Pancreas (tissue), 10 donors: ENCODE results near the gene IL1RAPL2. TPM values are rescaled to one million over a fixed set of nuclear protein-coding genes. Genes with fewer than 3 reads are reported as not detected.

Source experiments
- ATAC-seq, 4 donors: fragments of 200-7000 bp; cut with Tn5 transposase; one replicate each; pipeline versions ENCODE4 v1.8.0 to v1.9.1; 2020; ENCODE audit warnings: mild to moderate bottlenecking in 4 of 4, moderate library complexity in 4 of 4
- DNase-seq, 6 donors: peaks; one replicate each; pipeline ENCODE4 v3.0.0-alpha.2; 2020
- FAIRE-seq: peaks from 2 replicates; lab custom pipeline; 2012; peaks lifted over from hg19 to GRCh38; lab: Jason Lieb, UNC
- H3K27ac ChIP-seq, 4 donors: fragments of 200-600 bp; sonication (generic); 1 replicate in 3 of 4; 2 replicates in 1 of 4; pipeline versions ENCODE4 v1.5.0 to v1.8.0; 2020
- H3K27me3 ChIP-seq, 4 donors: fragments of 200-600 bp; one replicate each; pipeline ENCODE4 v1.8.0; 2021
- H3K36me3 ChIP-seq, 3 donors: fragments of 200-600 bp; sonication (generic) in 1 of 3; one replicate each; pipeline versions ENCODE4 v1.5.0 to v1.8.0; 2020 to 2021
- H3K4me1 ChIP-seq, 3 donors: fragments of 200-600 bp; one replicate each; pipeline ENCODE4 v1.8.0; 2021
- H3K4me3 ChIP-seq, 4 donors: fragments of 200-600 bp; sonication (generic) in 2 of 4; one replicate each; pipeline versions ENCODE4 v1.5.0 to v1.8.0; 2020 to 2021
- H3K9me3 ChIP-seq, 4 donors: fragments of 200-600 bp; one replicate each; pipeline ENCODE4 v1.8.0; 2021
- CTCF ChIP-seq, 4 donors: fragments of 200-600 bp; sonication (generic) in 3 of 4; IDR thresholded peaks; one replicate each; pipeline versions ENCODE4 v1.5.0 to v1.8.0; 2021; ENCODE audit warnings: antibody characterized with exemption in 4 of 4
- WGBS, 2 donors: extraction: QIAGEN DNeasy Blood & Tissue Kit; methylation state at CpG; one replicate each; pipeline ENCODE4 v1.1.7; 2013; 5-methylcytosine and 5-hydroxymethylcytosine counted together
- intact Hi-C, 3 donors: fragments of 100-400 bp; cut with DNase I; formaldehyde crosslinking; loops; one replicate each; pipeline versions ENCODE4 v1.11.1 to v1.14.2; 2022
- polyA plus RNA-seq, 2 donors: library from polyadenylated mRNA; stranded (reverse); fragments of 200-250 nt; gene quantifications; one replicate each; pipeline ENCODE4 v1.2.3, GENCODE V29; 2013
- total RNA-seq, 6 donors: library from RNA; stranded (reverse); fragmentation: NEBNext Ultra II Directional in 4 of 6; extraction: Animal tissue kit (Norgen Biotek cat#: 25700) in 4 of 6; gene quantifications; one replicate each; pipeline versions ENCODE4 v1.2.1 to v1.2.4, GENCODE V29; 2021 to 2023
- donor health status: healthy with polysubstance abuse.
- donor health status: DM: no; HTN: no; CAD: no; lungs with moderate emphysema.
- donor health status: DM: no; HTN: no; CAD: no.
- donor health status: control.
- donor health status: control.
- donor health status: Bipolar disorder and iron deficiency.
- donor health status: DM: yes; HTN: yes; CAD: no.
- donor health status: DM: no; HTN: no; CAD: no.
- donor health status: DM: no; HTN: no; CAD: no.
- donor health status: DM: yes; HTN: yes; CAD: no.

Gene IL1RAPL2
- total and polyA plus RNA-seq, 8 donors: 0.09 TPM; not detected in 7

DNA sequence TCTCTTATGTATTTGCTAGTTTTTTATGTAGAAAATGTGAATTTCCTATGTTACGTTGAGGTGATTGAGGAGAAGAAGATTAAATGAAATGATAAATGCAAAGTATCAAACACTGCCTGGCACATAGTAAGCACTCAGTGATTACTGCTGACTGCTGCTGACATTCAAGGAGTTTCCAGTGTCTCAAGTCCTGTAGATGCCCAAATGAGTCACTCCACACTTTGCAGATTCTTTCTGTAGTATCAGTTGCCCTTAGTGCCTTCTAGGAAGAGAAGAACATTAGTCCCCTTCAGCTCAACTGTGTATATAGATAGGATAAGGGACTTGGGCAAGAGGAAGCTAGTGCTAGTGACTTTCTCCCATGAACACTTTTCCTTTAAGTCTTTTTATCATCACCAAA lies 895.0 kb downstream of the IL1RAPL2 start:
- ATAC-seq: no peak
- DNase-seq: no peak
- no peaks in the 10 kb centered on the region for H3K4me1 ChIP-seq
- no peak overlapping the region for H3K27ac ChIP-seq
- no peaks in the 10 kb centered on the region for H3K9me3 ChIP-seq
- intact Hi-C loops: no loop called here
- FAIRE-seq: no peak
- H3K36me3 ChIP-seq: no peaks in the 10 kb centered on the region
- TF ChIP-seq CTCF (IDR thresholded peaks at IDR 0.05): no peak
- no peak overlapping the region for H3K4me3 ChIP-seq
- 45 to 48% methylated on average over 1 of the region's 1 CpG for WGBS, 2 donors
- peaks cover 0 to 5% (median 2%) of the 10 kb centered on the region in 4 donors for H3K27me3 ChIP-seq

DNA sequence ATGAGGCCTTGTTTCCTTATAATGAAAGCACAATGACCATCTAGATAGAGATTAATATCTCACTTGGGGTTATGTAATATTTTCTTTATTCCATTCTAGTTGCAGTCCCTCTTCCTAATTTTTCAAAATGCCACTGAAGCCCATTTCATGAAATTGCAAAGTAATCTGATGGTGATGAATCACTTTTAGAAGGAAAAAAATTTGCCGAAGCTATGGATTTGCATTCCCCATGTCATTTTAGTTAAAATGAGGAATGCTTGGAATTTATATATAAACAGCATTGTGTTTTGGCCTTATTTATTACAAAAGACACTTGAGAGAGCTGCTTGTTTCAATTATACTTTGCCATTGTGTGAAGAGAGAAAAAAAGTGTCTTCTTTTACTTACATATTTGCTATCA lies 896.2 kb downstream of the IL1RAPL2 start:
- no peak for DNase-seq
- peaks cover 0 to 5% (median 2%) of the 10 kb centered on the region in 4 donors for H3K27me3 ChIP-seq
- no peaks in the 10 kb centered on the region for H3K4me1 ChIP-seq
- WGBS, 2 donors: 34 to 60% methylated on average over 1 of the region's 1 CpG
- H3K4me3 ChIP-seq: no peak overlapping the region
- H3K9me3 ChIP-seq: no peaks in the 10 kb centered on the region
- intact Hi-C loops: no loop called here
- H3K36me3 ChIP-seq: no peaks in the 10 kb centered on the region
- FAIRE-seq: no peak
- no peak for TF ChIP-seq CTCF (IDR thresholded peaks at IDR 0.05)
- no peak overlapping the region for H3K27ac ChIP-seq
- ATAC-seq: no peak

GRCh38 chrX:105463473-105463872 lies 897.5 kb downstream of the IL1RAPL2 start:
- no peak for ATAC-seq
- no peak overlapping the region for H3K27ac ChIP-seq
- no peak for DNase-seq
- no peaks in the 10 kb centered on the region for H3K36me3 ChIP-seq
- intact Hi-C loops: no loop called here
- TF ChIP-seq CTCF (IDR thresholded peaks at IDR 0.05): no peak
- H3K4me3 ChIP-seq: no peak overlapping the region
- 22 to 40% methylated on average over 3 of the region's 3 CpGs for WGBS, 2 donors
- FAIRE-seq: no peak
- peaks cover 0 to 5% (median 2%) of the 10 kb centered on the region in 4 donors for H3K27me3 ChIP-seq
- H3K4me1 ChIP-seq: no peaks in the 10 kb centered on the region
- H3K9me3 ChIP-seq: no peaks in the 10 kb centered on the region

DNA sequence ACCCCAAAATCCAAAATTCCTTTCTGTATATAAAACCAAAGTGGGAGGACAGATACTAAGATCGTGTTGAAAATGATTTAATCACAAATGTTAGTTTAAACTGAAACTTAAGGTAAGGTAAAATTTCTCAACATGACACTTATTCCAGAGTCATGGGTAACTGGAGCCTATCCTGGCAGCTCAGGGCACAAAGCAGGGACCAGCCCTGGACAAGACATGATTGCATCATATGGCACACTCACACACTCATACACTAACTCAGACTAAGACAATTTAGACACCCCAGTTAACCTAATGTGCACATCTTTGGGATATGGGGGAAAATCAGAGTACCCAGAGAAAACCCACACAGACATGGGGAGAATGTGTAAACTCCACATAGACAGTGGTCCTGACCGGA lies 898.6 kb downstream of the IL1RAPL2 start:
- no peak for DNase-seq
- Histone ChIP-seq H3K4me3 (no peak overlapping the region), H3K4me1 (no peaks in the 10 kb centered on the region), H3K36me3 (no peaks in the 10 kb centered on the region), H3K9me3 (no peaks in the 10 kb centered on the region), H3K27ac (no peak overlapping the region), H3K27me3 (peaks cover 0 to 5% (median 2%) of the 10 kb centered on the region in 4 donors)
- no peak for TF ChIP-seq CTCF (IDR thresholded peaks at IDR 0.05)
- 53 to 68% methylated on average over 2 of the region's 2 CpGs for WGBS, 2 donors
- FAIRE-seq: no peak
- intact Hi-C loops: no loop called here
- no peak for ATAC-seq

DNA sequence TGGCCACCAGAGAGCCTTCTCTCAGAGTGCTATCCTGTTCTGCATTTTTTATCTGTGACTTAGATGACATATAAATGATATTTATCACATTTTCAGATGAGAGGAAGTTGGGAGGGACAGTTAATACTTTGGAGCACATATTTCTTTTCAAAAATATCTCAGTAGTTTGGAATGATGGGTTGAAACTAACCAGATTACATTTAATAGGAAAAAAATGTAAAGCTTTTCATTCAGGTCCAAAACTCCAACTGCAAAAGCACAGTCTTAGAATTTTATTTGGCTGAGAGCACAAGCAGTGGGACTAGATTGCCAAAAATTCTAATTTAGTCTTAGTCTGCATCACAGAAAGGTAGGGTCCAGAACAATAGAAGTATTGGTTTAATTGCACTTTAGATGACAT lies 902.7 kb downstream of the IL1RAPL2 start:
- no peak for FAIRE-seq

More for the DNA sequence above, 902.7 kb downstream of the IL1RAPL2 start:
- Histone ChIP-seq H3K27me3 (peaks cover 0 to 10% (median 0%) of the 10 kb centered on the region in 4 donors), H3K4me1 (no peaks in the 10 kb centered on the region), H3K4me3 (no peak overlapping the region), H3K9me3 (no peaks in the 10 kb centered on the region), H3K27ac (no peak overlapping the region), H3K36me3 (no peaks in the 10 kb centered on the region)
- no peak for DNase-seq
- no peak for TF ChIP-seq CTCF (IDR thresholded peaks at IDR 0.05)
- intact Hi-C loops: no loop called here
- no peak for ATAC-seq
